Ovary (tissue), 3 donors: Measurements from ENCODE around the gene LRRC8E.

Source experiments
- EP300 ChIP-seq: sonication (generic); formaldehyde crosslinking; IDR thresholded peaks from one replicate; pipeline ENCODE4 v1.6.1; 2017; ENCODE audit warnings: antibody characterized with exemption
- POLR2A ChIP-seq: fragments of 450-650 bp; IDR thresholded peaks from one replicate; pipeline ENCODE4 v1.6.1; 2017; ENCODE audit warnings: antibody characterized with exemption, mild to moderate bottlenecking, moderate library complexity
- TF ChIP-seq, protein P1 (sequence below), 3 donors: fragments of 450-650 bp in 2 of 3; fragments of 200-600 bp in 1 of 3; IDR thresholded peaks; one replicate each; pipeline versions ENCODE4 v1.5.1 to v1.8.0; 2016 to 2022; ENCODE audit warnings: antibody characterized with exemption in 3 of 3, mild to moderate bottlenecking in 1 of 3
- donor health status: DM: no; HTN: no; CAD: no.

DNA sequence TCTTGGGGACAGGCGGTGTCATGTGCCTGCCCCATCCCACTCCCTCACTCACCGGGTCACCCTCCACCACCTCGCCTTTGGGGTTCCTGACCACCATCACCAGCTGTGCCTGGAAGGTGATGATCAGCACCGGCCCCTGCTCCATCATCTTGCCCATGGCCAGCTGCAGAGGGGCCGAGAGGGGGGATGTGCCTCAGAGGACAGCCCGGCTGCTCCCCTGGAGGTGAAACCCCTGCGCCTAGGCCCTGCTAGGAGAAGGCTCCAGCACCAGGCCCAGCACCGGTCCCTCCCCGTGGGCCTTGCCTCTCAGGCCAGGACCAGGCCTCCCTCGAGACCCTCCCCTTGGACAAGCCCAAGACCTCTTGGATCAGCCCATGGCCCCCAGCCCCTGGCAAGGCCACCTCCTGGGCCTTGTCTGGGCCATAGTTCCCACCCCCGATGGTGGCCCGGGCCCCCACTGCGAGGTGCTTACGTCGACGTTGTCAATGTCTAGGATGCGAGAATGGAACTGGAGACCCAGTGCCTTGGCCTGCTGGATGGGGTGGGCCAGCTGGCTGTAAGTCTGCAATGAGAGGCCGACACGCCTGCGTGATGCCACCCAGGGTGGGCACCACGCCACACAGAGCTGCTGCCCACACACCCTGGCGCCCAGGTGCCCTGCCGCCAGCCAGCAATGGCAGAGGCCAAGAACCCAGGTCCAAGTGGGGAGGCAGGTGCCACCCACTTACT, 39.5 kb downstream of the LRRC8E start:
- TF ChIP-seq, protein P1, sequence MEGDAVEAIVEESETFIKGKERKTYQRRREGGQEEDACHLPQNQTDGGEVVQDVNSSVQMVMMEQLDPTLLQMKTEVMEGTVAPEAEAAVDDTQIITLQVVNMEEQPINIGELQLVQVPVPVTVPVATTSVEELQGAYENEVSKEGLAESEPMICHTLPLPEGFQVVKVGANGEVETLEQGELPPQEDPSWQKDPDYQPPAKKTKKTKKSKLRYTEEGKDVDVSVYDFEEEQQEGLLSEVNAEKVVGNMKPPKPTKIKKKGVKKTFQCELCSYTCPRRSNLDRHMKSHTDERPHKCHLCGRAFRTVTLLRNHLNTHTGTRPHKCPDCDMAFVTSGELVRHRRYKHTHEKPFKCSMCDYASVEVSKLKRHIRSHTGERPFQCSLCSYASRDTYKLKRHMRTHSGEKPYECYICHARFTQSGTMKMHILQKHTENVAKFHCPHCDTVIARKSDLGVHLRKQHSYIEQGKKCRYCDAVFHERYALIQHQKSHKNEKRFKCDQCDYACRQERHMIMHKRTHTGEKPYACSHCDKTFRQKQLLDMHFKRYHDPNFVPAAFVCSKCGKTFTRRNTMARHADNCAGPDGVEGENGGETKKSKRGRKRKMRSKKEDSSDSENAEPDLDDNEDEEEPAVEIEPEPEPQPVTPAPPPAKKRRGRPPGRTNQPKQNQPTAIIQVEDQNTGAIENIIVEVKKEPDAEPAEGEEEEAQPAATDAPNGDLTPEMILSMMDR (IDR thresholded peaks at IDR 0.05): no peak
- no peak for TF ChIP-seq POLR2A
- TF ChIP-seq EP300: no peak
